HepG2 (cell line): ENCODE measurements around the gene GLE1. TPM values are rescaled to one million over a fixed set of nuclear protein-coding genes. Genes with fewer than 3 reads are reported as not detected.

Experiments
- ATAC-seq: fragments of 200-7000 bp; cut with Tn5 transposase; 3 replicates; pipeline ENCODE4 v1.9.1; 2020; ENCODE audit warnings: mild to moderate bottlenecking, moderate library complexity
- BruUV-seq: library from RNA; stranded (reverse); fragments of 400-500 nt; replicated peaks from 2 replicates; lab custom pipeline; 2021; lab: Mats Ljungman, UMichigan
- CTCF ChIA-PET: fragments of 300-600 bp; formaldehyde crosslinking; extraction: SDS; loops from one replicate; lab custom pipeline; 2021; ENCODE audit warnings: low total read pairs, inconsistent platforms, low intra/inter-chr PET ratio; lab: Yijun Ruan, JAX
- POLR2A ChIA-PET: fragments of 350-600 bp; sonication (Branson Sonifier 250); formaldehyde crosslinking; loops from one replicate; lab custom pipeline; 2020; ENCODE audit warnings: antibody characterized with exemption, inconsistent platforms; lab: Yijun Ruan, JAX
- DNase-seq: peaks from one replicate; pipeline ENCODE4 v3.0.0-alpha.2; 2015; ENCODE audit warnings: low spot score
- FAIRE-seq: peaks from 3 replicates; lab custom pipeline; 2011; peaks lifted over from hg19 to GRCh38; lab: Jason Lieb, UNC
- H2AFZ ChIP-seq: one replicate; pipeline ENCODE4 v1.6.1; 2011; ENCODE audit warnings: low read length, inconsistent platforms
- H3K27ac ChIP-seq: fragments of 300-600 bp; 3 replicates; pipeline ENCODE4 v1.8.0; 2011; ENCODE audit warnings: mixed run types, mild to moderate bottlenecking, mixed read lengths, low read length, inconsistent platforms; ENCODE audit not compliant: insufficient read depth; ENCODE audit errors: extremely low read length
- H3K27me3 ChIP-seq, 2 experiments: fragments of 200-600 bp in 1 of 2; 2 replicates in 1 of 2; 3 replicates in 1 of 2; pipeline versions ENCODE4 v1.6.0 to v1.8.0; 2011; ENCODE audit warnings: low read length in 2 of 2, mild to moderate bottlenecking in 2 of 2, moderate library complexity in 2 of 2, inconsistent platforms in 1 of 2; ENCODE audit not compliant: insufficient read depth in 2 of 2, control insufficient read depth in 1 of 2
- H3K36me3 ChIP-seq, 2 experiments: fragments of 200-600 bp in 1 of 2; replicated peaks in 1 of 2; 2 replicates in 1 of 2; 3 replicates in 1 of 2; pipeline versions ENCODE4 v1.5.1 to v1.8.0; 2011; ENCODE audit warnings: low read length in 2 of 2, inconsistent platforms in 1 of 2; ENCODE audit not compliant: insufficient read depth in 2 of 2, control insufficient read depth in 1 of 2
- H3K4me1 ChIP-seq: 2 replicates; pipeline ENCODE4 v1.5.1; 2012; ENCODE audit warnings: low read length, inconsistent platforms; ENCODE audit not compliant: insufficient read depth
- H3K4me2 ChIP-seq: 2 replicates; pipeline ENCODE4 v1.6.0; 2011; ENCODE audit warnings: low read depth, low read length, inconsistent platforms
- H3K4me3 ChIP-seq, 3 experiments: fragments of 200-600 bp in 1 of 3; sonication (generic), shearing (Covaris generic) in 1 of 3; replicated peaks in 1 of 3; 2 replicates each; pipeline ENCODE4 v1.5.1; 2011 to 2016; ENCODE audit warnings: low read length in 3 of 3, inconsistent platforms in 2 of 3, low read depth in 2 of 3, mild to moderate bottlenecking in 2 of 3, control low read depth in 1 of 3, mixed read lengths in 1 of 3; ENCODE audit not compliant: insufficient read depth in 1 of 3
- H3K79me2 ChIP-seq: one replicate; pipeline ENCODE4 v1.6.1; 2011; ENCODE audit warnings: low read length, inconsistent platforms; ENCODE audit not compliant: insufficient read depth
- H3K9ac ChIP-seq: 2 replicates; pipeline ENCODE4 v1.6.0; 2011; ENCODE audit warnings: mild to moderate bottlenecking, low read depth, low read length, inconsistent platforms; ENCODE audit not compliant: insufficient read depth
- H3K9me3 ChIP-seq: 2 replicates; pipeline ENCODE4 v1.5.1; 2012; ENCODE audit warnings: mild to moderate bottlenecking, low read length
- H4K20me1 ChIP-seq: 2 replicates; pipeline ENCODE4 v1.6.0; 2011; ENCODE audit warnings: inconsistent platforms, mild to moderate bottlenecking, low read length, moderate library complexity; ENCODE audit not compliant: insufficient read depth
- ELF3 ChIP-seq: IDR thresholded peaks from 2 replicates; pipeline ENCODE4 v1.6.1; 2016; ENCODE audit warnings: missing genetic modification reagents, missing compliant biosample characterization
- HDAC1 ChIP-seq: sonication (generic); formaldehyde crosslinking; IDR thresholded peaks from 2 replicates; pipeline ENCODE4 v1.5.1; 2020; ENCODE audit warnings: mild to moderate bottlenecking, missing genetic modification reagents
- HNRNPK ChIP-seq: fragments of 200-400 bp; formaldehyde crosslinking; IDR thresholded peaks from 2 replicates; pipeline ENCODE4 v1.6.1; 2018; ENCODE audit warnings: low read length, low read depth, moderate library complexity, mild to moderate bottlenecking; ENCODE audit not compliant: poor library complexity, severe bottlenecking
- HOMEZ ChIP-seq: IDR thresholded peaks from 2 replicates; pipeline ENCODE4 v1.6.1; 2016; ENCODE audit warnings: low read depth
- MIXL1 ChIP-seq: IDR thresholded peaks from 2 replicates; pipeline ENCODE4 v1.6.1; 2016
- SMYD3 ChIP-seq: sonication (generic); formaldehyde crosslinking; IDR thresholded peaks from 2 replicates; pipeline ENCODE4 v1.8.1; 2023; ENCODE audit warnings: mild to moderate bottlenecking, missing genetic modification reagents
- SNAI1 ChIP-seq: sonication (generic); formaldehyde crosslinking; IDR thresholded peaks from 2 replicates; pipeline ENCODE4 v1.5.0; 2020; ENCODE audit warnings: mild to moderate bottlenecking, missing genetic modification reagents, borderline replicate concordance
- YY1 ChIP-seq: IDR thresholded peaks from 2 replicates; pipeline ENCODE4 v1.6.1; 2011; ENCODE audit warnings: low read length, low read depth, moderate library complexity, mild to moderate bottlenecking; ENCODE audit not compliant: insufficient read depth, insufficient replicate concordance
- ZBTB37 ChIP-seq: sonication (generic); formaldehyde crosslinking; IDR thresholded peaks from 2 replicates; pipeline ENCODE4 v1.4.0; 2020; ENCODE audit warnings: mild to moderate bottlenecking, missing genetic modification reagents
- ZNF17 ChIP-seq: sonication (generic); formaldehyde crosslinking; IDR thresholded peaks from 2 replicates; pipeline ENCODE4 v1.5.0; 2020; ENCODE audit warnings: mild to moderate bottlenecking, missing genetic modification reagents
- ZNF383 ChIP-seq: sonication (generic); formaldehyde crosslinking; IDR thresholded peaks from 2 replicates; pipeline ENCODE4 v1.4.0; 2020; ENCODE audit warnings: missing genetic modification reagents, mild to moderate bottlenecking, borderline replicate concordance
- WGBS: methylation state at CpG from one replicate; pipeline ENCODE4 v1.1.6; 2017; ENCODE audit warnings: low lambda C conversion rate; 5-methylcytosine and 5-hydroxymethylcytosine counted together
- in situ Hi-C: cut with HindIII; loops from 2 replicates; pipeline ENCODE4 v1.10.0; 2017; ENCODE audit warnings: low pct_unique_long_range_greater_than_20kb; ENCODE audit not compliant: extremely low pct_ligation_motif_present
- intact Hi-C: fragments of 100-400 bp; cut with micrococcal nuclease; formaldehyde crosslinking; loops from one replicate; pipeline ENCODE4 v1.10.0; 2022; ENCODE audit not compliant: unreplicated experiment
- polyA plus RNA-seq, 8 experiments: library from polyadenylated mRNA; depleted of rRNA in 3 of 8; stranded (reverse) in 7 of 8; unstranded in 1 of 8; fragments of >200 nt; fragmentation: Illumina TruSeq in 4 of 8; extraction: Trizol in 4 of 8; gene quantifications; 2 replicates each; pipeline versions ENCODE4 v1.2.1 to v1.2.3, GENCODE V29; 2011 to 2016; ENCODE audit warnings: low read depth in 4 of 8, missing spikeins in 1 of 8, mixed read lengths in 1 of 8; ENCODE audit not compliant: insufficient read depth in 1 of 8
- total RNA-seq, 5 experiments: library from RNA; depleted of rRNA; stranded (reverse); fragments of >200 nt; fragmentation: Illumina TruSeq; extraction: Trizol; gene quantifications; 2 replicates each; pipeline ENCODE4 v1.2.3, GENCODE V29; 2016; ENCODE audit warnings: low read depth in 1 of 5

Gene GLE1
- total and polyA plus RNA-seq, 2 of the 13 experiments (the other 11 are each of a cell fraction or from before 2014, with no cell fraction given): 14.7 to 28.8 TPM

- FAIRE-seq (no peak), DNase-seq (no peak), ATAC-seq (no peak)
- POLR2A ChIA-PET: no interaction called here
- TF ChIP-seq MIXL1 (CRISPR knock-in tag) (no peak), SMYD3 (no peak), ZNF383 (no peak)
- Histone ChIP-seq H2AFZ (no peak overlapping the region), H3K9ac (no peak overlapping the region), H3K4me3 (no peak overlapping the region), H3K4me2 (no peak overlapping the region), H3K9me3 (no peaks in the 10 kb centered on the region), H3K79me2 (no peaks in the 10 kb centered on the region), H3K27ac (no peak overlapping the region), H4K20me1 (no peaks in the 10 kb centered on the region), H3K27me3 (no peaks in the 10 kb centered on the region), H3K4me1 (no peaks in the 10 kb centered on the region), H3K36me3 (peaks cover 12 to 31% of the 10 kb centered on the region in 2 experiments; a peak in 4 of 5 replicates)
- BruUV-seq: no TSS peak
- CTCF ChIA-PET: no interaction called here
- in situ Hi-C loops: no loop called here
- 83% methylated on average over 8 of the region's 8 CpGs for WGBS
- intact Hi-C loops: no loop called here
Observed at GRCh38 chr9:128568470-128569078, 64.1 kb downstream of the GLE1 start.

GRCh38 chr9:128575469-128575868, 71.0 kb downstream of the GLE1 start:
- intact Hi-C loops: no loop called here
- FAIRE-seq (no peak), ATAC-seq (no peak), DNase-seq (no peak)
- Histone ChIP-seq H3K9me3 (no peaks in the 10 kb centered on the region), H2AFZ (no peak overlapping the region), H3K4me2 (no peak overlapping the region), H3K79me2 (no peaks in the 10 kb centered on the region), H3K27me3 (no peaks in the 10 kb centered on the region), H3K36me3 (peaks cover 26 to 62% of the 10 kb centered on the region in 2 experiments), H3K4me1 (no peaks in the 10 kb centered on the region), H3K9ac (no peak overlapping the region), H3K4me3 (no peak overlapping the region), H4K20me1 (no peaks in the 10 kb centered on the region), H3K27ac (no peak overlapping the region)
- TF ChIP-seq HOMEZ (no peak), SNAI1 (no peak), ELF3 (CRISPR knock-in tag) (no peak), YY1 (no peak), HDAC1 (CRISPR knock-in tag) (no peak), ZBTB37 (no peak), ZNF17 (CRISPR knock-in tag) (no peak), HNRNPK (no peak)
- BruUV-seq: no TSS peak
- CTCF ChIA-PET: no interaction called here
- in situ Hi-C loops: no loop called here
- 98% methylated on average over 4 of the region's 4 CpGs for WGBS
- POLR2A ChIA-PET: no interaction called here
